Raji (cell line): Measurements from ENCODE around the gene CBFA2T2.

Experiments used
- POLR2A ChIP-seq: IDR thresholded peaks from 2 replicates; pipeline ENCODE4 v1.6.1; 2011; ENCODE audit warnings: low read depth, low read length, control low read depth; ENCODE audit not compliant: insufficient read depth

The CBFA2T2 gene

DNA sequence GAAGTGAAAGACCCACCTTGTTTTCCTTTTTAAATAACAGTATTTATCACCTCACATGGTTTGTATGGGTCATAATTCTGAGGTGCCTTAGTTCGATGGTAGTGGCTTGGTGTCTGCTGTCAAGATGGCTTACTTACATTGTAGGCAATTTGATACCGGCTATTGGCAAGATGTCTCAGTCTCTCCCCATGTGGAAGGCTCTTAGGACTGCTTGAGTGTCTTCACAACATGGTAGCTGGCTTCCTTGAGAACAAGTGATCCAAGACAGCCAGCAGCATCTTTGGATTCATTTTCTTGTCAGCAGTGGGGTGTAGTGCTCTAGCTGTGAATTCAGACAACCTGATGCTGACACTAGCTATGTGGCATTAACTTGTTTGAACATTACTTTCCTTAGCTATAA lies 70.1 kb downstream of the CBFA2T2 start:
- no peak for TF ChIP-seq POLR2A

DNA sequence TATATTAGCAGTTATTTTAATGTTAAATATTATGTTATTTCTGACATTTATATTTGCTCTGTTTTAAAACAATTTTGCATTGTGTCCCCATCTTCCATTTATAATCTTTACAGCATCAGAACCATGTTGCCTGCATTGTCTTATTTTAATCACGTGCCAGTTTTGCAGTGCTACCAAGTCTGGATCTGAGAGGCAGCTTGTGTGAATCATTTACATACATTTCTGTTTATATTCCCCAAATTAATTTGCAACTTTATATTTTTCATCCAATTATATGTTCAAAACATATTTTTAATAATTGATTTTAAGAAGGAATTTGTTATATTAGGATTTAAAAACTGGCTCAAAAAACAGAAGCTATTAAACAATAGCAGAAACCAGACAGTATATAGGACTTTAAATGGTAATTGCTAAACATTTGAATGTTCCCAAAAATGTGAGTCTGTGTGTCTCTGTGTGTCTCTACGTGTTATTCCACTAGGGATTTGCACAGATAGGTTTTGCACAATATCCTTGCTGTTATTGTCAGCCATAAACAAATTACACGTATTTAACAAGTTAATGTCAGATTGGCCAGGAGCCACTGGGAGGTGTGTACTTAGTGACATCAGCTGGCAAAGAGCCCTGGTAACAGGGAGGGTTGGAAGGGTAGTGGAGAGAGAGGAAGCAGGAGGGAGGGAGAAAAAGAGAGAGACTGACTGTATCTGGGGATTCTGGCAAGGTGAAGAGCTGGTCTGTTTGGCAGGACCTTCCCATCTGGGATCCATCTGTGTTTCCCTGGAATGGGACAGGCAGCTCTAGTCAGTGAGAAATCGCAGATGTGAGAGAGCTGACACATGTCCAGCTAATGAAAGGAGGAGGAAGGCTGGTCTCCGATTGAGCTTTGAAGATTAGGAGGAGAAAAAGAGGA lies 72.1 kb downstream of the CBFA2T2 start:
- no peak for TF ChIP-seq POLR2A

DNA sequence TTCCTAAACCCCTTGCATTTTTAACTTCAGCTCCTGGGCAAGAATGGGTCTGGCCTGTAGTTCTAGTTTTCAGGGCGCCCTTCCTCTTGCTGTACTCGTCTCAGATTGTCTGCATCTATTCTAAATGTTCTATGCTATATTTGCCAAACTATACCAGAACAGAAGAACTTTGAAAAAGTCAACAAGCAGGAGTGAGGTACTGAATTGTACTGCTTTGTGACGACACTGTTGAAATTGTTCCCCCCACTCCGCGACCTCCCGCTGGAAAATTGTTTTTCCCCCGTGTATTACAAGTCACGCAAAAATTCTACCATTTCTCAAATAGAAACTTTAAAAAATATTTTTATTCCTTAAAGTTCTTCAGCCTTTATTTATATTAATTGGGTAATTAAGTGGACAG lies 73.9 kb downstream of the CBFA2T2 start:
- TF ChIP-seq POLR2A: no peak

DNA sequence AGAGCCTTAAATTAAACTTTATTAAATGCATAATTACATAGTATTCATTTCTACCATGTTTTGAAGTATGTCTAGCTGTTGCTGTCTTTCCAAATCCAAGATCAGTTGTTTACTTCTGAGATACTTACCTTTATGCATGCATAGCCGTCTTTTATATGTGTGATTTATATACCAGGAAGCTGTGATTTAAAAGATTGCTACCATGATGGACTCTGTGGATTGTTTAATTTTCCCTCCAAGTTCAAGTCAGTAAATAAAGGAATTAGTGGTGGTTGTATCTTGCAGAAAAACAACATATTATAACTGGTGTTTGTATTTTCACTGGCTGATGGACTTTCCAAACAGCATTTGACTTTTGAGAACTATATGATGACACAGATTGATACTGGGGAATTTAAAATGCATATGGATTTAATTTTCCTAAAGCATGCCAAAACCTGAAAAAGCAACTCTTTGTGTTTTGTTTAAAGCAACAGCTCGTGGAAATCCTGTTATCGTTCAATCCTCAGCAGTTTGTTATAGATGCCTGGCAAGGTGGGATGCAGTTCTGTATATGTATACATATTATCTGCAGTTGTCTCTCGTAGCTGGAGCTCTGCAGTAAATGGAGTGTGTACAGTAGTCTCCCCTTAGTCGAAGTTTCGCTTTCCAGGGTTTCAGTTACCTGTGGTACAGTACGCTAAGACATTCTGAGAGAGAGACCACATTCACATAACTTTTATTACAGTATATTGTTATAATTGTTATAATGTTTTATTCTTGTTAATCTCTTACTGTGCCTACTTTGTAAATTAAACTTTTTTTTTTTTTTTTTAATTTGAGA lies 77.1 kb downstream of the CBFA2T2 start:
- TF ChIP-seq POLR2A: no peak

DNA sequence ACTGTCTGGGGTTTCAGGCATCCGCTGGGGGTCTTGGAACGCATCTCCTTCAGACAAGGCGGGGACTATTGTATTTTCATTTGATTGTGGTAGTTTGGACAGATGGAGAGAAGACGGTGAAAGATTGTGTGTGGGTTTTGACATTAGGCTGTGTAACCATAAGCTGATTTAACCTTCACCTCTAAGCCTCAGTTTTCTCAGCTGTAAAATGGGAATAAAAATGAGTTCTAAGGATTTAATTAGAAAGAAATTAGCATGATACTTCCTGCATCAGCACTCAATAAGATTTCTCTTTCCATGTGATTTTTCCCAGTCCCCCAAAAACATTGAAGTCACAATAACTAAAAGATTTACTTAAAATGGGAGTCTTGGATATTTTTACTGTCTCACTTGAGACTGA lies 78.1 kb downstream of the CBFA2T2 start:
- no peak for TF ChIP-seq POLR2A

DNA sequence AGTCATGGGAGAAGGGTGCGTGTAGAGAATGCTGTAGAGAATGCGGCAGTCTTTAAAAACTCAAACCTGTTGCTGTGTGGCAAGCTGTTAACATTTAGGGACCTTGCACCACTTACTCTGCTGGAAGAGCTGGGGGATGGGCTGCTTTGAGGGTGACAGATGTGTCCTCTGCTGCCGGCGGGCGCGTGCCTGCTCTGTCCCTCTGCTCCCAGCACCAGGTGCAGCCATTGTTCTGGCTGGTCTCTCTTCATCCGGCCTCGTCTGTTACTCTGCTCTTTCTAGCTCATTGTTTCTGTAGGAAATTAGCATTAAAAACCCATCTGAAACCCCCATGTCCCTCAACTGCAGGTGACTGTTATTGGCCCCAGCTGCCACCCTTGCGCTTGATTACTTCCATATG lies 78.5 kb downstream of the CBFA2T2 start:
- TF ChIP-seq POLR2A: no peak

DNA sequence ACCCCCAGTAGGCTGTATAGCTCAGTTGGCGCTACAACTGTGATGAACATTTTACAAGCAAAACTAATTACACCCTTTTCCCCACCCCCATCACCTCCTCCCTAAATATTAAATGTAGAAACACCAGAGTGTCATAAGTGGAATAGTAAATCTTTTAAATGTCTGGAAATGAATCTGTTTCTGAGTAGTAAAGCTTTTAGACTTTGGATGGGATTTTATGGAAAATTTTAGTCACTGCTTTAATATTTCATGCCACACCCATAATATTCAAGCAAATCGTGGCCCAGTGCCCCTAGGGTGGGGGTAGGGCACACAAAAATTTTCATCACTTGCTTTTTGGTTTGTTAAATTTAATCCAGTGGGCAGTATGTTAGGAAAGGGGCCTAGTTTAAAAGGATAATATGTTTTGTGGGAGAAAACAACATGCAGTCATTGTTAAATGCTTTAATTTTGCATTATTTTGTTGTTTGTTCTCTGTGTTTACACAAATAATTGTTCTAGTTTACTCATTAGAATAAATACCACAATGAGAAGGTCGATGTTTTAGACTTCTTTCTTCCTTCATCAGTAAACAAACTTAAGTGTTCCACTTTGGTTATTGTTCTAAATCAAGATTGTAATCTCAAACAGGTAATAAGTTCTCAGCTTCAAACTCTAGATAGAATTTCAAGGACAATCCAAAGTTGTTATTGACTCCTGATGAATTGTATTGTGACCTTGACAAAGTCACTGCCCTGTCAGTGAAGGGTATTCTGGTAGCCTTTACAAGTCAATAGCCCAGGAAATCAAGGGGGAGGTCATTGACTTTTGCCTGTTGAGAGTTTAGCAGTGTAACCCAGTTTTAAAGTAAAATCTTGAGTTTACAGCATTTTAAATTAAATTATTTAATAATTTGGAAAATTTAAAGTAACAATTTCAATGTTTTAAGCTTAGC lies 79.2 kb downstream of the CBFA2T2 start:
- TF ChIP-seq POLR2A: no peak

DNA sequence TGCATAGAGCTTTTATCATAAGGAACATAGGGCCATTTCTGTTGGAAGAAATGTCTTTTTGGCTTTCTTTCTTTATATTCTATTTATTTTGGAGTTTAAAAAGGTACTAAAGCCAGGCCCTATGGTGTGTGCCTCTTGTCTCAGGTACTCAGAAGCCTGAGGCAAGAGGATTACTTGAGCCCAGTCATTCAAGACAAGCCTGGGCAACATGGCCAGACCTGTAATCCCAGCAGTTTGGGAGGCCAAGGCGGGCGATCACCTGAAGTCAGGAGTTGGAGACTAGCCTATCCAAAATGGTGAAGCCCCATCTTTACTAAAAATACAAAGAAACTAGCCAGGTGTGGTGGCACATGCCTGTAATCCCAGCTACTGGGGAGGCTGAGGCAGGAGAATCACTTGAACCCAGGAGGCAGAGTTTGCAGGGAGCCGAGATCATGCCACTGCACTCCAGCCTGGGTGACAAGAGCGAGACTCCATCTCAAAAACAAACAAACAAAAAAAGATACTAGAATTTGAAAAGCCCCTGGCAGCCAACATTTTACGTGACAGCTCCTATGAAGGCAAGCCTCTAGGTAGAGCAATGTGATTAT lies 80.0 kb downstream of the CBFA2T2 start:
- no peak for TF ChIP-seq POLR2A

DNA sequence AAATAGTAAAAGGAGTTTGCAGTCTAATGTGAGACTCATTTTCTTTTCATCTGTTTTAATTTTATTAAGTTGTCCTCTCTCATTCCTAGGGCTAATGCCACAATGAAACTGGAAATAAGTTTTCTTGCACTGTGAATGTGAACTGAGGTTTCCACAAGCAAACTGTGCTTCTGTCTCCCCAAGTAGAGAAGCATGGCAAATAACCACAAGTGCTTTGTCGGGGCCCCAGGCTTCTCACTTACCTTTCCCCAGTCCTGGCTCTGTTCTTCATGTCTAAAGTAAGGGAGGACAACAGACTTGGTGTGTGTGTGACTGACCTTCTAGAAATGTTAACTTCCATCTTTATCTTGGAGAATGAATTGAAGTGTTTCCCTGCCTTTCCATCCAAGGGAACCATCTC lies 80.8 kb downstream of the CBFA2T2 start:
- no peak for TF ChIP-seq POLR2A

DNA sequence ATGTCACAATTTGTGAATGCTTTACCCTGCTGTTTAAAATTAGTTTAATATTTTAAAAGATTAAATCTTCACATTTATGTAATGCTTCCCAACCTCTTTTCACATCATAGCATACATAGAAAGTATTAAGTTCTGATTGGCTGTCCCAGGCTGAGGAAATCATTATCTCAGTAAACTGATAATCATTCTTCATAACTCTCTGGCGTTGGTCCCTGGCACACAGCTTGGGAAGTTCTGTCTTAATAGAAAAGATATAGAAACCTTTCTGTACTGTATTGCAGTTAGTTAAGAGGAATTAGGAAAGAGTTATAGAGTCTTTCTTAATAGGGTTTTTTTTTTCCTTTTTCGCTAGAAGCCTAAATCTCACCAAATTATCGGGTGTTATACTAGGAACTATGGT lies 85.4 kb downstream of the CBFA2T2 start:
- TF ChIP-seq POLR2A: no peak

DNA sequence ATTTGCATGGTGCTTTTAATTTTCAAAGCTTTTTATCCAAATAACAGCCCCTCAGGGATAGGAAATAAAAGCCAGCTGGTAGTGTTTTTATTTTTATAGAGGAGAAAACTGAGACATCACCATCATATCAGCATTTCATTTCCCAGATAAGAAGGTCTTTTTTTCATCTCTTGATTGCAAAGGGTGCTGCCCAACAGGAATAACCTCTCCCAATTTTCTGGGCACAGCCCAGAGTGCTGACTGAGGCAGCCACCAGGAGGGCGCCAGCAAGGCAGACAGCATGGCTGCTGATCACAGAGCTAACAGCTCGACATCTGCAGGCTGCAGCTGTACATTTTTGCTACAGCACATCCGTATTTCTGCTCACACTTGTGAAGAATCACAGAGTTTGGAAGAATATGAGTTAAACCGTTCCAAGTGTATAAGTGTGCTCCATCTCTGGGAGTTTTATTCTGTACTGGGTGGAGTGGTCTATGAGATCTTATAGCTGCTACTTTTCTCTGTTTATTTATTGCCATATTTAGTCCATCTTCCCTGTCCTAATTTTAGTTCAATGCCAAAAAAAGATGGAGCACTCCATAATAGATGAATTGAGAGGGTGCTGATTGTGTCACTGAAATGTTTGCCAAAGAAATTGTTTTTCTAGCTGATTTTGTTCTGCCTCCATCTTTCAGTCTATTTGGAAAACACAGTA lies 86.7 kb downstream of the CBFA2T2 start:
- TF ChIP-seq POLR2A: no peak

DNA sequence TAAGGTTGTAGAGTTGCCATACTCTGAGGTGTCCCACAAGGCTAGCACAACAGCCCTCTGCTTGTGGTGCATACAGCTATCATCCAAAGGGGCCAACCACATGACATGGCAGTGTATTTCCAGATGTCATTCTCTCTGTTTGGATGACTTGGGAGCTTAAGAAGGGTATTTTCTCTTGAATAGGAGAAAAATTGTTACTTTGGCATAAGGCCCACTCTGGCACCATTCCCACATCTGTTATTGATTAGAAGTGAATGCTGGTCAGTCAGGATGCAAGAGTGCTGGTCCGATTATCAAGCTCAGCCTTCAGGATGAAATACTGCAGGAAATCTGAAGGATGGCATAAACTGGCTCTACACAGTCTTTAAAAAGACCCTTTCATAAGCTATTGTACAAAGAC lies 88.6 kb downstream of the CBFA2T2 start:
- TF ChIP-seq POLR2A: no peak

DNA sequence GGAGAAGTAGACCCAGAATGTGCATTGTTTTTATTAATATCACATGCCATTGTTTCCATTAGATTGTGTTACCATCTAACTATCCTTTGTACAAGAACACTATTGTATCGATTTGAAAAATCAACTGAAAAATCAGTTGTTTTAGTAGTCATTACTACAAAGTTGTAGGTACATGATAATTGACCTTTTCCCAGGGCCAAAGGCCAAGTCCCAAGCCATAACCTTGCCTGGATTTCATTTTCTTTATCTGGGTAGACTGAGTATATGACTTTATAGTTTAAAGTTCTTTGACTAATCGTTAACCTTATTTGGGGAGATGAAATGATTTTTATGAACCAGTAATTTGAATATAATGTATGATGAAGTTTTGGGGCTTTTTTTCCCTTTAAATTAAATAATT lies 93.2 kb downstream of the CBFA2T2 start:
- TF ChIP-seq POLR2A: no peak

DNA sequence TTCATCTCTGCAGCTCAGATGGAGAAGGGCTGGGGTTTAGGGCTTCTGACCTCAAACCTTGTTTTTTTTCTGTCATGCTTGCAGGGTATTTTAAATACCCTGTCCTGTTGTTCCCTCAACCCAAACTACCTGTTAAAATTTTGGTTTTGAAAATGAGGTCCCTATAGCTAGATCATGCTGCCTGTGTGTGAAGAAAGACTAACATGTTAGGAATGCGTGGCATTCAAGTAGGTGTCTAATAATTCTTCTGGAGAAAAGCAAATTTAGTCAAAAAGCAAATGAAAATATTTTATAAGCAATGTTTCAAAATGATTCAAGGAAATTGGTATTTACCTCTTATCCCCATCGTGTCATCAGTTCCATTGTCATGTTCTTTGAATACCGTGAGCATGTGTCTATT lies 95.1 kb downstream of the CBFA2T2 start:
- TF ChIP-seq POLR2A: no peak
